Naive thymus-derived CD8-positive, alpha-beta T cell (primary cell): ENCODE results near the gene KIAA0513. TPM values are rescaled to one million over a fixed set of nuclear protein-coding genes. Genes with fewer than 3 reads are reported as not detected.

Experiments
- ATAC-seq, 2 donors: fragments of 150-1000 bp; cut with Tn5 transposase in 1 of 2; sonication (Bioruptor Pico), chemical (Tn5 transposase) in 1 of 2; 1 replicate in 1 of 2; 2 replicates in 1 of 2; pipeline ENCODE4 v1.10.0; 2021; ENCODE audit warnings: mild to moderate bottlenecking in 2 of 2, moderate library complexity in 2 of 2
- POLR2A ChIA-PET: fragments of 350-600 bp; sonication (Branson Sonifier 250); formaldehyde crosslinking; loops from one replicate; lab custom pipeline; 2021; ENCODE audit warnings: antibody characterized with exemption; lab: Charles Lee
- DNase-seq, 10 donors: peaks; one replicate each; pipeline versions ENCODE4 v3.0.0 to v3.0.0-alpha.2; 2020 to 2022
- H3K27ac Mint-ChIP-seq, 10 donors: one replicate each; pipeline ENCODE4 v1.8.0; 2020 to 2022; ENCODE audit warnings: mild to moderate bottlenecking in 10 of 10, mixed read lengths in 10 of 10, moderate library complexity in 4 of 10, inconsistent platforms in 1 of 10
- H3K27me3 Mint-ChIP-seq, 5 donors: one replicate each; pipeline ENCODE4 v1.8.0; 2021 to 2022; ENCODE audit warnings: mixed read lengths in 5 of 5
- H3K36me3 Mint-ChIP-seq, 3 donors: one replicate each; pipeline ENCODE4 v1.8.0; 2020 to 2022; ENCODE audit warnings: mixed read lengths in 3 of 3, mild to moderate bottlenecking in 2 of 3, inconsistent platforms in 1 of 3
- H3K4me1 Mint-ChIP-seq, 4 donors: one replicate each; pipeline ENCODE4 v1.8.0; 2021 to 2022; ENCODE audit warnings: mixed read lengths in 4 of 4
- H3K4me3 Mint-ChIP-seq, 10 donors: one replicate each; pipeline ENCODE4 v1.8.0; 2020 to 2022; ENCODE audit warnings: mild to moderate bottlenecking in 10 of 10, mixed read lengths in 10 of 10, moderate library complexity in 6 of 10, inconsistent platforms in 1 of 10
- H3K9me3 Mint-ChIP-seq, 9 donors: one replicate each; pipeline ENCODE4 v1.8.0; 2020 to 2022; ENCODE audit warnings: mixed read lengths in 9 of 9, mild to moderate bottlenecking in 3 of 9, inconsistent platforms in 1 of 9, moderate library complexity in 1 of 9
- polyA plus RNA-seq, 3 donors: library from polyadenylated mRNA; unstranded; fragments of 300-500 nt; fragmentation: Illumina TruSeq; gene quantifications; one replicate each; pipeline ENCODE4 v1.2.3, GENCODE V29; 2021
- total RNA-seq, 8 experiments: library from RNA in 2 of 8; stranded (reverse) in 2 of 8; gene quantifications; one replicate each; pipeline ENCODE4 v1.2.3 and lab custom pipeline; 2021 to 2026

The KIAA0513 gene
- total and polyA plus RNA-seq, 5 experiments from 2014 or later: 4.5 to 15.1 (median 12.1) TPM

DNA sequence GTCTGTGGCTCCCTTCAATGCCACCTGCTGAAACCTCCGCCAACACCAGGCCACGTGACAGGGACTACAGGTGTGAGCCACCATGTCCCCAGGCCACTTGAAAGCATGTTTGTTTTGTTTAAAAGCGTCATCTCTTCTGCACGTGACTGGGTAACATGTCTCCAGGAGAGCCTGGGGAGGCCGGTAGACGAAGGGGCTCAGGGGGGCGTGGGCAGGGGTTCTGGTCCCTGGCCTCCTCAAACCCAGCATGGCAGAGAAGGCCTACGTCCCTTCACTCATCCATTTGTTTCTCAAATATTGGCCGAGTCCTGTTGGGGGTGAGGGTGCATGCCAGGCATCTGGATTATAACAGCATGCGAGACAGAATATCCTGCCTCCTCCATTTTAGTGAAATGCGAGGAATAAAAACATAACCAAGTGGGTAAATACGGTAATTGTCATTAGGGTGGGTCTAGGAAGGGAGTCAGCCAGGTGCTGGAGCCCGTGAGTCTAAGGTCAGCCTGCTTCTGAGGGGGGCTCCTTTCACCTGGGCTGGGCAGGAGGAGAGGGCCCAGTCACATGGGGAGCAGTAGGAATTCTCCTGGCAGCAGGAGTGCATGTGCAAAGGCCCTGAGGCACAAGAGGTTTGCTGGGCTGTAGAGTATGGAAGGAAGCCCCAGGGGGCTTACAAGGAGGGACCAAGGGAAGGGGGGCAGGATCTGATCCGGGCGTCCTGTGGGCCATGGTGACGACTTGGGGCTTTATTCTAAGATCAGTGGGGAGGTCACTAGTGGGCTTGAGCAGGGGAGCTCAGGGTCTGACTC, 111.4 kb downstream of the KIAA0513 start:
- no peak for DNase-seq
- Mint-ChIP-seq H3K9me3 (no peaks in the 10 kb centered on the region), H3K36me3 (no peaks in the 10 kb centered on the region), H3K27me3 (peaks cover 14 to 48% (median 33%) of the 10 kb centered on the region in 5 donors), H3K4me1 (peaks cover 9 to 19% (median 16%) of the 10 kb centered on the region in 4 donors), H3K4me3 (peak overlapping the region in 1 of 10 donors; percentile 19), H3K27ac (peak overlapping the region in 1 of 10 donors; percentile 81)
- ATAC-seq: no peak
- POLR2A ChIA-PET: no interaction called here

DNA sequence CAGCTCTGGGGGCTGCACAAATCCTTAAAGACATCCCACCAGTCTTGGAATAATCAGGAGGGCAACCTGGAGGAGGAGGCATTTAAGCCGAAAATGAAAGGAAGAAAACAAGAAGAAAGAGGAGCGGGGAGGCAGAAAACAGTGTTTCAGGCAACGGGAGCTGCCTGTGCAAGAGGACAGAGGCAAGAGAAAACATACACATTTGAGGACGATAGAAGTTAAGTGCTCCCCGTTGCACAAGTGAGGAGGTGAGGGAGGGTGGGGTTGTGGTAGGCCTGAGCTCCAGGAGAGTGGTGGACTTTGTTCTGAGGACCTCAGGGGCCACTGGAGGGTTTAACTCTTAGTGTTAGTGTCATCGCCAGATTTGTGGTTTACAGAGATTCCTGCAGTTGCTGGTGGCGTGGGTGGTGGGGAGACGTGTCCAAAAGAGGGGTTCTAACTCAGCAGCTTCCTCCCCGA, 112.3 kb downstream of the KIAA0513 start:
- Mint-ChIP-seq H3K36me3 (no peaks in the 10 kb centered on the region), H3K27ac (peak overlapping the region in 1 of 10 donors; percentile 29), H3K27me3 (peaks cover 14 to 48% (median 33%) of the 10 kb centered on the region in 5 donors), H3K4me1 (peaks cover 9 to 19% (median 16%) of the 10 kb centered on the region in 4 donors), H3K9me3 (no peaks in the 10 kb centered on the region), H3K4me3 (no peak overlapping the region)
- ATAC-seq (no peak), DNase-seq (no peak)
- POLR2A ChIA-PET: no interaction called here

DNA sequence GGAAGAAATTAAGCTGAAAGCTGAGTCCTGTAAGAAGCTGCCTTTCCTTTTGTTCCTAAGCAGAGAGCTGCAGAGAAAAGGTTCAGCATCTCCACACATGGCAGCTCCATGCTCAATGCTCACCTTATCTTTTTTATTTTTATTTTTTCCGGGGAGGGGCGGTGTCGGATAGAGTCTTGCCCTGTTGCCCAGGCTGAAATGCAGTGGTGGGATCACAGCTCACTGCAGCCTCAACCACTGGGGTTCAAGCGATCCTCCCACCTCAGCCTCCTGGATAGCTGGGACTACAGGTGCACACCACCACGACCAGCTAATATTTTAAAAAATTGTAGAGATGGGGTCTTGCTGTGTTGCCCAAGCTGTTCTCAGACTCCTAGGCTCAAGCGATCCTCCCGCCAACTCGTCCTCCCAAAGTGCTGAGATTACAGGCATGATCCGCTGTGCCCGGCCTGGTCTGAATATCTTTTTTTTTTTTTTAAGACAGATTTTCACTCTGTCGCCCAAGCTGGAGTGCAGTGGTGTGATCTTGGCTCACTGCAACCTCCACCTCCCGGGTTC, 112.9 kb downstream of the KIAA0513 start:
- H3K27me3 Mint-ChIP-seq: peaks cover 14 to 47% (median 33%) of the 10 kb centered on the region in 5 donors
- DNase-seq (no peak), ATAC-seq (no peak)
- no peak overlapping the region for H3K4me3 Mint-ChIP-seq
- no peaks in the 10 kb centered on the region for H3K36me3 Mint-ChIP-seq
- POLR2A ChIA-PET: no interaction called here
- peaks cover 9 to 19% (median 16%) of the 10 kb centered on the region in 4 donors for H3K4me1 Mint-ChIP-seq
- no peaks in the 10 kb centered on the region for H3K9me3 Mint-ChIP-seq
- H3K27ac Mint-ChIP-seq: no peak overlapping the region

DNA sequence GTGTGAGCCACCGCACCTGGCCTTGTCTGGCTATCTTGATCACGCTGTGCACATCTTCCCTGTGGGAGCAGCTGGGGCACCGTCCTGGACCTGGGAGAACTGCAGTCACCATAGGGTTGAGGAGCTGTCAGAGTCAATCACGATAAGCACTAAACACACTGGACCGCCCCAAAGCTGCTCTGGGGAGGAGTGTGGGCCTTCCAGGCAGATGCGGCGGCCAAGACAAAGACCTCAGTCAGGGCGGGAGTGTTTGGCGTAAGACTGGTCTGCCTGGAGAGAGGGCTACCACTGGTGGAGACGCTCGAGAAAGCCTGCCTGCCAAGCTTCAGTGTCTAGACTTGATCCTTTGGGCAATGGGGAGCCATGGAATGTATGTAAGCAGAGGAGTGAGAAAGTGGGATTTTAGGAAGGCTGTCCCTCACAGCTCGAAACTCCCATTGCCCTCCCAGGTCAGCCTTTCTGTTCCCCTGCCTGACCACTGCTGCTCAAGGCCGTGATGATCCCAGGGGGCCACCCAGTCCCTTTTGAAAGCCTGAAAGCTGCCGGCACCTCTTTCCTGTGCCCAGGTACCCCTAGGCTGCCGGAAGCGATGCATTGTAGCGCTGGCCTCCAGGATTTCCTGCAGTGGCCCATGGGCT, 114.0 kb downstream of the KIAA0513 start:
- ATAC-seq: no peak
- H3K27me3 Mint-ChIP-seq: peaks cover 14 to 36% (median 30%) of the 10 kb centered on the region in 5 donors
- POLR2A ChIA-PET: no interaction called here
- no peaks in the 10 kb centered on the region for H3K36me3 Mint-ChIP-seq
- no peaks in the 10 kb centered on the region for H3K9me3 Mint-ChIP-seq
- H3K4me3 Mint-ChIP-seq: no peak overlapping the region
- H3K4me1 Mint-ChIP-seq: peaks cover 9 to 17% (median 11%) of the 10 kb centered on the region in 4 donors
- DNase-seq: no peak
- peak overlapping the region in 1 of 10 donors; percentile 37 for H3K27ac Mint-ChIP-seq

DNA sequence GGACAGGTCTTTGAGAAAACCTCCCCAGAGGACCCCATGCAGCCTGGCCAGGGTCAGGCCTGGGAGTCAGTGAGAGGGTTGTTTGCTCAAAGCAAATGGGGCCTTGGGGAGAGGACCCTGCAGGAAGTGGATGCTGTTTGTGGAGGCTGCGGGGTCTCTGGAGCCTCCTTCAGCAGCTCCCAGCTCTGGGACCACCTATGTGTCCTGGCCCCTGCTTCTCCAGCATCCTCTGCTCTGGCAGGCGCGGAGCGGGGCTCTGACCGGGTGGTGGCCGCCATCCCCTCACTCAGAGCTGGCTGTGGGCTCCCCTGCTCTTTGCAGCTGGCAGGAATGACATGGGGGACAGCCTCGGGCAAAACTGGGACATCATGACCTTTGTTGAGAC, 114.5 kb downstream of the KIAA0513 start:
- ATAC-seq (no peak), DNase-seq (no peak)
- POLR2A ChIA-PET: no interaction called here
- Mint-ChIP-seq H3K9me3 (no peaks in the 10 kb centered on the region), H3K27ac (no peak overlapping the region), H3K27me3 (peaks cover 14 to 31% (median 25%) of the 10 kb centered on the region in 5 donors), H3K4me3 (no peak overlapping the region), H3K36me3 (no peaks in the 10 kb centered on the region), H3K4me1 (peaks cover 8 to 13% (median 9%) of the 10 kb centered on the region in 4 donors)

DNA sequence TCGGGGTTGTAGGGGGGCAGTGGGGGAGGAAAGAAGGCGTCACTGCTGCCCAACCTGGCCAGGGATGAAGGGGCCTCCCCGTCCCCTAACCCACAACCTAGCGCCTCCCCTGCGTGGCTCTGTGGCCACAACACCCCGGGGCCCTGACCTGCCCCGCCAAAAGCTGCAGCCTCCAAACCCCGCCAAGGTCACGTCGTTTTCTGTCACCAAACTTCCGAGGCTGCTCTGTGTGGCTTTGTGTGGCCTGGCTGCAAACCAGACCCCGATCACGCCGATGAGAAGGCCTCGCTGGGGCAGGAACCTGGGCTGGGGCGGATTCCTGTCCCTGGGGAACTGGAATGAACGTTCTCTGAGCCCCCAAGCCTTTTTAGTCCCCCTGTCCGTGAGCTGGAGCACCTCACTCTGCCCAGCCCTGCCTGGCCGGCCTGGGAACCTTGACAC, 115.2 kb downstream of the KIAA0513 start:
- POLR2A ChIA-PET: no interaction called here
- no peak overlapping the region for H3K27ac Mint-ChIP-seq
- no peaks in the 10 kb centered on the region for H3K9me3 Mint-ChIP-seq
- no peaks in the 10 kb centered on the region for H3K36me3 Mint-ChIP-seq
- ATAC-seq: no peak
- H3K4me1 Mint-ChIP-seq: peaks cover 6 to 9% (median 7%) of the 10 kb centered on the region in 4 donors
- no peak overlapping the region for H3K4me3 Mint-ChIP-seq
- H3K27me3 Mint-ChIP-seq: peaks cover 12 to 26% (median 23%) of the 10 kb centered on the region in 5 donors
- DNase-seq: no peak

Other genes with a start within 250 kb of the KIAA0513 start
- not detected for gene CRISPLD2, start 207.8 kb upstream of the KIAA0513 start, total RNA-seq
- gene CRISPLD2, start 207.8 kb upstream of the KIAA0513 start, polyA plus RNA-seq: under 1 TPM; 0.05 to 0.24 (median 0.07) TPM
- 10 to 100 TPM; 29.0 to 32.5 TPM for gene ZDHHC7, start 16.3 kb upstream of the KIAA0513 start, total RNA-seq
- 10 to 100 TPM; 28.8 to 45.3 (median 37.7) TPM for gene ZDHHC7, start 16.3 kb upstream of the KIAA0513 start, polyA plus RNA-seq
- gene CIBAR2, start 84.7 kb downstream of the KIAA0513 start, total RNA-seq: not detected
- not detected for gene CIBAR2, start 84.7 kb downstream of the KIAA0513 start, polyA plus RNA-seq